HG03457 (cell line): Measurements from ENCODE around the gene OR4C12.
"Not testable (repeated sequence)": the region's sequence is repeated elsewhere in the genome, so short reads cannot be mapped to it uniquely, and the experiment has no call there.

Experiments used
- ATAC-seq: cut with Tn5 transposase; IDR thresholded peaks from one replicate; pipeline ENCODE4 v1.9.1; 2021; ENCODE audit warnings: moderate number of reproducible peaks; ENCODE audit not compliant: unreplicated experiment

The OR4C12 gene

DNA sequence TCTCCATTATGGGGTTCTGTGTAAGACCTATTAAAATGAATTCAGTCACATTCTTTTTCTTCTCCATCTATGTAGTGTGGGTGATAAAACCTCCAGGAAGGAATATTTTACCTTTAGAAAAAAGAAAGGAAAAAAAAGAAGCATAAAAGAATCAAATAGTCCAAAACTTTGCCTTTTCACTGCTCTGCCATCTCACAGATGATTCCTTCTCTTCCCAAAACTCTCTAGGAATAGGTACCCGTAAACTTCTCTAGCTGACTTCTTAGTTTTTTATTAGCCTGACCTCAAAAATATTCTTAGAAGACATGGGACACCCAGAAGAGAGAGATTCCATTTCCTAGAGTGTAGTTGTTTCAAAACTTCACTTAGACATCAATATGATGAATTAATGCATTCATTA lies at the start of gene OR4C12:
OR4C12 (minus strand) TSS at position 101 of the 400 bp plus-strand sequence; CDS start at position 67, 34 bp downstream.
- ATAC-seq, result not testable (repeated sequence)

DNA sequence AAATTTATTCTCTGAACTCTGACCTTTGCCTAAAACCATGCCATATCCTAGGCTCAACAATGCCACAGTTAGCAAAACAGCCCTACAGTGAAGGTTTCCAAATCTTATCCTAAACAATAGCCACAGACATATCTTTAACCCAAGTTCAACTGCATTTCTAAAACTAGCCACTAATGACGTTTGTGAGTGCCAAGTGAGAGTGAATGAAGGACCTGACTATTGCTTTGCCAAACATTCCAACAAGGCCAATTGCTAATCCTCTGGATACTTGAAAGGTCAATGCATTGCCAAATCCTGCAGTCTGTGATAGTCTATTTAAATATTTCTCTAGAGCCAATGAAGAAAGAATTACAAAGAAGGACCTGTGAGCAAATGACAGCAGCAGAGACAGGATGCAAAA lies 47.9 kb upstream of the OR4C12 start:
- no peak for ATAC-seq

- no peak for ATAC-seq
Observed at GRCh38 chr11:49995565-49995964, 13.2 kb upstream of the OR4C12 start.

DNA sequence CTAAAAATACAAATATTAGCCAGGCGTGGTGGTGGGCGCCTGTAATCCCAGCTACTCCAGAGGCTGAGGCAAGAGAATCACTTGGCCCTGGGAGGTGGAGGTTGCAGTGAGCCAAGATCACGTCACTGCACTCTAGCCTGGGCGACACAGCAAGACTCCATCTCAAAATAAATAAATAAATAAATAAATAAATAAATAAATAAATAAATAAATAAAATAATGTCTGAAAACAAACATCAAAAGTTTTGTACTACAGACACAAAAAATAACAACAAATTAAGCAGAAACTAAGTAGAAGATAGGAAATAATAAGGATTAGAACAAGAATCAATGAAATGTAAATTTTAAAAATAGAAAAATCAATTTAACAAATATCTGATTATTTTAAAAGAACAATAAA lies 8.9 kb downstream of the OR4C12 start:
- ATAC-seq, result not testable (repeated sequence)

GRCh38 chr11:49952091-49952490 lies 30.2 kb downstream of the OR4C12 start, which contains the start of gene OR4C13:
OR4C13 (plus strand) TSS chr11:49952391; CDS start chr11:49952423, 32 bp downstream.
- ATAC-seq, result no peak

DNA sequence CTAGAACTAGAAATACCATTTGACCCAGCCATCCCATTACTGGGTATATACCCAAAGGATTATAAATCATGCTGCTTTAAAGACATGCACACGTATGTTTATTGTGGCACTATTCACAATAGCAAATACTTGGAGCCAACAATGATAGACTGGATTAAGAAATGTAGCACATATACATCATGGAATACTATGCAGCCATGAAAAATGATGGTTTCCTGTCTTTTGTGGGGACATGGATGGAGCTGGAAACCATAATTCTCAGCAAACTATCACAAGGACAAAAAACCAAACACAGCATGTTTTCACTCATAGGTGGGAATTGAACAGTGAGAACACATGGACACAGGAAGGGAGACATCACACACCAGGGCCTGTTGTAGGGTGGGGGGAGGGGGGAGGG lies 33.6 kb downstream of the OR4C12 start:
- ATAC-seq, result not testable (repeated sequence)
